Stimulated activated CD4-positive, alpha-beta T cell treated with anti-CD3 and anti-CD28 coated beads, Interleukin-2, amount 100 ng/mL, for 48 hours (primary cell): ENCODE results near the gene DIAPH2.

Experiments used
- DNase-seq, 2 donors: peaks; one replicate each; pipeline ENCODE4 v3.0.0-alpha.2; 2020

Gene DIAPH2

DNA sequence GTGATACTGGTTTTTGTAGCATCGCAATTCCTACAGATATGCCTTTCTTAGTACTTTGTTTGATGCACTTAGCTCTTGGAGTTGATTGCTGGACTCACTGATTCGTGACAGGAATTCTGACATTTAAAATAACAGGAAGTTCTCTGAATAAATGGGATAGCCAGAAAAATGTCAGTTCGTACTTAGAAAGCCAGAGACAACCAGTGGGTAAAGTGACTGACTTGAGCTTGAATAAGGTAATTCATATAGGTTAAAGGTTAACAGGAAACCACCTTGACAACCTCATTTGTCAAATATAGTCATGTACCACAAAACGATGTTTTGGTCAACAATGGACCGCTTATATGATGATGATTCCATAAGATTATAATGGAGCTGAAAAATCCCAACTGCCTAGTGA is 380.4 kb downstream of the DIAPH2 start:
- DNase-seq: no peak

DNA sequence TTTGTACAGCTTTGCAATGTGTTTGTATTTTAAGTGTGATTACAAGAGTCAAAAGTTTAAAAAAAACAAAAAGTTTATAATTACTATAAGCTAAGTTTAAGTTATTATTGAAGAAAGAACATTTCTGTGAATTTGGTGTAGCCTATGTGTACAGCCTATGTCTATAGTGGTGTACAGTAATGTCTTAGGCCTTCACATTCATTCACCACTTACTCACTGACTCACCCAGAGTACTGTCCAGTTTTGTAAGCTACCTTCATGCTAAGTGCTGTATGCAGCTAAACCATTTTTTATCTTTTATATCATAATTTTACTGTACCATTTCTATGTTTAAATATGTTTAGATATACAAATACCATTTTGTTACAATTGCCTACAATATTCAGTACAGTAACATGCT is 381.3 kb downstream of the DIAPH2 start:
- DNase-seq: no peak

DNA sequence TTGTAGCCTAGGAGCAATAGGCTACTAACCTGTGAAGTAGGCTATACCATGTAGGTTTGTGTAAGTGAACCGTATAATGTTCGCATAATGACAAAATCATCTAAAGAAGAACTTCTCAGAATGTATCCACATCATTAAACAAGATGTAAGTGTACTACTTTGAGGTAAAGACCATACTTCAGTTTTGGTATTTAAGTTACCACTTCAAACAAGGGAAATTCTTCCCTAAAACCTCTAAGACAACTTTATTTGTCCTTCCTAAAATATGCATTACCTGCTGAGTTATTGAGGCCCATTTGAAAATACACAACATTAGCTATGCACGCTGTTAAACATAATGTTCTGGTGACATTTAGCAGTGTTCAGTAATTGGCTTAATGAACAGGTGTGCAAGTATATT is 381.7 kb downstream of the DIAPH2 start:
- DNase-seq: no peak

DNA sequence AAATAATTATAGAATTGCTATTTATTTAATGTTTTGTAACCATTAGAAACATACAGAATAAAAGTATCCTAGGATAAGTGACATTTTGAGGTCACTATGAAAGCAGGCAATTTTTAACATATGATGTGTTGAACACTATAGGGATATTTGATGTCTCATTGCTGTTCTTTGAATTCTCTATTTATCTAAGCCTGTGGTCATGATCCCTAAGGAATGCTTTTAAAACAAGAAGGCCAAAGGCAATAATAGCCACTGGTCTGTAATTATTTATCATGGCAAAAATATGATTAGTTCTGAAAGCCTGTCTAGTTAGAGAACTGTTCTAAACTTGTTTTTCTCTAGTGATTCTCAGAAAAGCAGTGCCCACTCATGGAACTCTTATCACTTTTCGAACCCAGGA is 385.7 kb downstream of the DIAPH2 start:
- no peak for DNase-seq

DNA sequence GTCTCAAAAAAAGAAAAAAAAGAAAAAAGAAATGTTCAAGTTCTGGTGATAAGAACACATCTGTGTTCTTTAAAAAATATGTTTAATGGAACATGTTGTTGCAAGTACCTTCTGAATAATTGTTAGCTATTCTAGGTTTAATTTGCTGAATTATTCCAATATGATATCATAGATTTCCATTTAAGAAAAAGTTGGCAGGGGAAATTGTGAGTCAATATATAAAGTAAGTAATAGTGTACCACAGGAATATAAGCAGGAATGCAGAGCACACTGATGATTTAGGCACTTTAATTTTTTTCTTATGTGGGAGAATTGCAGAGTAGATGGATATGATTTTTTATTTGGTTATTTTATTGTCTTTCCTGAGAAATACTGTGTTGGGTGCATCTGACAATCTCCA is 389.8 kb downstream of the DIAPH2 start:
- DNase-seq: no peak

DNA sequence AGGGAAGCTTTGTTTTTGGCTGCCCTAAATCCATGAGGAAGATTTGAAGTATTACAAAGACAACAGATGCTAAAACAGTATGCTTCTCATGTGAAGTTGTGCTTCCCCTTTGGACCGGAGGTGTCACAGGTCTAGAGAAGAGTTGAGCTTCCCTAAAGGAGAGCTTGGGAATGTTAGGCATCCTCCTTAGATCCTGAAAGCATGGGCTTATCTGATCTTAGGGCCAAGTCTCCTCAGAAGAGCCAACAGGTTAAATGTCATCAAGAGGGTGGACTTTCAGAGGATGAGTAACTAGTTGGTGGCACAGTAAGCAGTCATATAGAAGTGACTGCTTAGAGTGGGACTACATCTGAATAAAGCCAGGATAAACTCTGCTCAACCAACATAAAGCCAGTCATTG is 404.5 kb downstream of the DIAPH2 start:
- no peak for DNase-seq

DNA sequence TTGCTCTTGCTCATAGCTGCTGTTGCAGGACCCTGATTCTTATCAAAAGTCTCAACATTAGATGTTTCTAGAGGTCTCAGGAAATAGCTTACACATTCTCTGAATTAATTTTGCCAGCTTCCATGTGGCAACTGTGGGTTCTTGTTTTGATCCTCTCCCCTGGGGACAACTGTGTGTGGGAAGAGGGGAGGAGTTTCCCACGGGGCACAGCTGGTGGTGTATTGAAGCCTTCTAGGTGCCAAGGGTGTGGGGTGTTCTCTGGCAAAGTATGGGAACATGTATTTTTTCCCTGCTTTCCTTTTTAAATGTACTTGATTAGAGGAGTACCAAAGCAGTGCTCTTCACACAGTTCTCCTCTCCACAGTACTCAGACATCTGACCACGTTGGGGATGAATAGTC is 411.7 kb downstream of the DIAPH2 start:
- no peak for DNase-seq

DNA sequence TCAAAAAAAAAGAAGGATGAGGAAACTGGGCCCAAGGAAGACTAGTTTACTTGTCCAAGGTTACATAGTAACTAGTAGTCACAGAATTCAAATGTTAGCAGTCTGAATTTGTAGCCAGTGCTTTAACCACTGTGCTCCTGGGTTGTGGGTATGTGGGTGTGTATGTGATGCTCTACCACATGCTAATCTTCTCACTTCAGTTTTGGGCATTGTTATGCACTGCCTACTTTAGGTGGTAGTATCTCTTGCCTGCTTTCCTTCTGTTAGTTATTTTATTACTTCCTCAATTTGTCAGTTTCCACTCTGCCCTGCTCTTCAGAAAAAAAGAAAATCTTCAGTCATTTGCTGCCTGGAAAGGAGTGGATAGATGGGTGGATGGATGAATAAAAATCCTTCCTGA is 418.3 kb downstream of the DIAPH2 start:
- no peak for DNase-seq

DNA sequence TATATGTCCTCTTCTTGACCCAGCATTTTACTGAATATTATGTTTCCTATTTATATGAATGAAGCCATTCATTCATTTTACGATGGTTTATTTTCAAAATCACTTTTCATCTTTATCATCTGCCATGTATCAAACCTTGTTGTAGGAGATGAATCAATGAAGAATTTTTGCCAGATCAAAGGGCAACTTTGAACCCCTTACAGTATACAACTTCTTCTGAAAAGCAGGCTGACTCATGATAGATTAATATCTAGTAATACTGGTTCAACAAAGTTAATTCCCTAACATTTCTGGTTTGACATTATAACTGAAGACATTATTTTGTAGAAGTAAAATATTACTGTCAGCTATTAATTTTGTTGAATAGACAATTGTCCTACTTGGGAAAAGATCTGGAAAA is 425.1 kb downstream of the DIAPH2 start:
- DNase-seq: no peak

DNA sequence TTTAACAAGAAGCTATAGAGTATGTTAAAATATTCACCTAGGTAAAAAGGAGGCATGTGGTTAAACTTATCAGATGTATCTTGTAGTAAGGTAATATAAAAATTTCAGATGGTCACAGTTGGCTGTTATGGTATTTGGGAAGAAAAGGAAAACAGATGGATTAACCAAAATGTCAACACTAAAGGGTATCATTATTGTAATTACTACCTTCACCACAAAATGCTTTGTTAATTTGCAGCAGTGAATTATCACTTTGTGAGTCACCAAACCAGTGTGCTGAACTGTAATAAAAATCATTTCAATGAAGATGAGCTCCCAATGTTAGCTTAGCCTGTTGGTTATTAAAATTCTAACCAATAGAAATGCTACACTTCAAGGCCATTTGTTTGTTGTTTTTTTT is 432.9 kb downstream of the DIAPH2 start:
- no peak for DNase-seq

DNA sequence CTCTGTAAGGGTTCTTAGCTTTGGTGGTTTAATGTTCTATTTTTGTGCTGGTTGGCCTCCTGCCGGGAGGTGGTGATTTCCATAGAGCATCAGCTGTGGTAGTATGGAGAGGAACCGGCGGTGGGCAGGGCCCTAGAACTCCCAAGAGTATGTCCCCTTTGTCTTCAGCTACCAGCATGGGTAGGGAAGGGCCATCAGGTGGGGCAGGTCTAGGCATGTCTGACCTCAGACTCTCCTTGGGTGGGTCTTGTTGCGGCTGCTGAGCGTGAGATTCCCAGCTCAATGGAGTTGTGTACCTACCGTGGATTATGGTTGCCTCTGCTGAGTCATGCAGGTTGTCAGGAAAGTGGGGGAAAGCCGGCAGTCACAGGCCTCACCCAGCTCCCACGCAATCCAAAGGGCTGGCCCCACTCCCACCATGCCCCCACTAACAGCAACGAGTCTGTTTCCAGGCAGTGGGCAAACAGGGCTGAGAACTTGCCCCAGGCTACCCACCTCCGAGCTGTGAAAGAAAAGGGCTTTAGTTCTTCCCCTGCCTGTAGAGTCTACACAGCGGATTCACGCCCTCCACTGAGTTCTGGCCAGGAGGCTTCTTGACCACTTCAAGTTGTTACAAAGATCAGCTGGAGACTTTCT is 434.9 kb downstream of the DIAPH2 start:
- no peak for DNase-seq

DNA sequence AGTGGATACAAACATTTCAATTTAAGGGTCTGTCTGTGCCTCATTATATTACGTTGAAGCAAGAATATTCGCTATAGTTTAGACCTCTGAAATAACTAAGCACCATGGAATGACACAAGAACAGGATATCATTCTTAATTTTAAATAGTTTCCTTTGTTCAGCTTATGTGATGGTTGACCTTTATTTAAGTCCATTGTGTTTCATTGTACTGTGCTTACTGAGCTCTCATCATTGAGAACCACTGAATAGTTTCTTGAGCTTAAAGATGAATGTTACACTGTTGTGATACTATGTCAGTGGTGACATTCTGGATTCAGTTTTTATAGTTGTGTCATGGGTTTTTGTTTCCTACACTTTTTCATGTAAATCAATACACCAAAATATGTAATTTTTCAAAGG is 438.4 kb downstream of the DIAPH2 start:
- DNase-seq: no peak

DNA sequence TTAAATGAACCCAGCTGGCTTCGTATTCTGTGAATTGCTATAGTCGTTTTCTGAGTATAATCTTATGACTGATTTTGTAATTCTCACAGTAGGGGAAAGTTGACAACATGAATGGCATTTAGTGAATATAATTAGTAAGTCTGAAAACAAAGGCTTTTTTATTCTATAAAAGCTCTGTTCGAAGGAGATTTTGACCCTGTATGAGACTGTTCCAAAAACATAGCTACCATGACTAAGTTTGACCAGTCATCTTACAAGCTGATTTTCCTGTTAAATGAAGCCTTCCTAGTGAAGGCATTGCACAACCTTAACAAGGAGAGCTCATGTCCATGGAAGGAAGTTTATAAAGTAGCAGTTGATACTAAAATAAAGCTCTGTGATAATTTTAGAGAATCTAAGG is 441.4 kb downstream of the DIAPH2 start:
- DNase-seq: no peak

DNA sequence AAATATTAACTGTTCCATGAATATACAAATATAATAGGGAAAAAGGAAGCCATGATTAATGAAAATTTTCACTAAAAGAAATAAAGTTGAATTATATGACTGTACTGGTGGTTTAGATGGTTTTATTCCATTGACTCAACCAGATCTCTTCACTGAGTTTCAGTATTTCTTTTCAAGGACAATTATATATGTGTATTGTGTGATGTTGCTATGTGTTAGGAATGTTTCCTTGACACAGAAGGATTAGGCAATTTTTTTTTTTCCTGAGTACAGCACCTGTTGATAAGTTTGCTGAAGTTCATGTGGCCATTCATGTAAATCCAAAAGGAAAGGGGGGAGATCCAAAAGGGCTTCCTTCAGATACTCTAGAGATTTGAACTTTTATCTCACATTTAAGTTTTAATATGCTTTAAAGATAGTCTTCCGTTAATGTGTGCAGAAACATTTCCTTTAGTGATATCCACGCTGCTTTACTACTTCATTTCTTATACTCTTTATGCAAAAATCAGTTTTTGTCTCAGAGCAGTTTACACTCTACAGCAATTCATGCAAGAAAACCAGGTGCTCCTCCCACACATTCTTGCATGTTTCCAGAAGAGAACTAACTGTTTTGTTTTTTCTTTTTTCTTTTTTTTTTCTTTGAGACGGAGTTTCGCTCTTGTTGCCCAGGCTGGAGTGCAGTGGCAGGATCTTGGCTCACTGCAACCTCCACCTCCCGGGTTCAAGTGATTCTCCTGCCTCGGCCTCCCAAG is 448.2 kb downstream of the DIAPH2 start:
- DNase-seq: no peak

DNA sequence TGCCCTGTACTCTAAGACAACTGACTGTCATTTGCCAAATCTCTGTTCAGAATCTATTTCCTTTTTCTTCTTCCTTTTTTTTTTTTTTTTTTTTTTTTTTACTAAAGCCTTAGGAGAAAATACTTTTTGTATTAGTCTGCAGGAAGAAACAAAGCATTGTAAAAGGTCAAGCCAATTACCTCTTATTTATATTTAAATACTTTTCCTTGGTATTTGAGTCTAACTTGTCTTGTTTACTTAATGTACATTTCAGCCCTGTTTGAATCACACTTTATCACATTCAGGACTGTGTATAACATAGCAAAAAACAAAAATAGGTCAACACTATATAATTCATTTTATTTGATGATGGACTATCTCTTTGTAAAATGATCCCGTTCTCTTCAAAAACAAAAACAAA is 461.3 kb downstream of the DIAPH2 start:
- no peak for DNase-seq

DNA sequence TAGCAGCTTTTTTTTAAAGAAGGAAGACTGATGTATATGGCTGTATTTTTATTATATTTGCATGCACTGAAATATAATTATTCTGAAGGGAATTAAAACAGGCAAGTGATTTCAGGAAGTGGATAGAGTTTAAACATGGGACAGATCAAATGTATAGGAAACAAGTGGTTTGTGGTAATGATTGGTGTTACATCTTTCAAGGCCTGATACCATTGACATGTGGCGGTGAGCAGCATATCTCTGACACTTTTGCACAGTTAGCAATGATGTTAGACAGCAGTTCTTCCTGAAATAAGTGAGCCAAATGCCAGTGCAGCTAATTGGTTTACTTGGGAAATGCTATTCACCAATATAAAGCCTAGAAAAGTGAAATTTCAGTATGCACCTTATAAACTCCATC is 471.2 kb downstream of the DIAPH2 start:
- DNase-seq: no peak

DNA sequence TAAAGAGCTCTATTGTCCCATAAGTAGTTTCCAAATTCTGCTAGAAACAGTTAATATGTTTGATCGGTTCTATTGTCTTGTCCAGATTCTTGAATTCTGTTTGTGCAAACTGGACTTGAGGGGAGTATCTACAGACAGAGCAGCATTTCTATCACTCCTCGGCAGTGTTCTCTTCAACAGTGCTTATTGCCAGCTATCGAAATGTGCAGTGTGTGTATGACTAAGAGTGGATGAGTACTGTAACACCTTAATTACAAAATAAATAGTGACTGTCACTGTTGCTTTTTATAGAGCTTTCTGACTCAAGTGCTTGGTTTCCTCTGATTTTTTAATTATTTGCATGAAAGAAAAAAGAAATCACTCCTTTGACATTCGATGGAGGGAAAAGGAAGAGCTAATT is 473.6 kb downstream of the DIAPH2 start:
- DNase-seq: no peak

DNA sequence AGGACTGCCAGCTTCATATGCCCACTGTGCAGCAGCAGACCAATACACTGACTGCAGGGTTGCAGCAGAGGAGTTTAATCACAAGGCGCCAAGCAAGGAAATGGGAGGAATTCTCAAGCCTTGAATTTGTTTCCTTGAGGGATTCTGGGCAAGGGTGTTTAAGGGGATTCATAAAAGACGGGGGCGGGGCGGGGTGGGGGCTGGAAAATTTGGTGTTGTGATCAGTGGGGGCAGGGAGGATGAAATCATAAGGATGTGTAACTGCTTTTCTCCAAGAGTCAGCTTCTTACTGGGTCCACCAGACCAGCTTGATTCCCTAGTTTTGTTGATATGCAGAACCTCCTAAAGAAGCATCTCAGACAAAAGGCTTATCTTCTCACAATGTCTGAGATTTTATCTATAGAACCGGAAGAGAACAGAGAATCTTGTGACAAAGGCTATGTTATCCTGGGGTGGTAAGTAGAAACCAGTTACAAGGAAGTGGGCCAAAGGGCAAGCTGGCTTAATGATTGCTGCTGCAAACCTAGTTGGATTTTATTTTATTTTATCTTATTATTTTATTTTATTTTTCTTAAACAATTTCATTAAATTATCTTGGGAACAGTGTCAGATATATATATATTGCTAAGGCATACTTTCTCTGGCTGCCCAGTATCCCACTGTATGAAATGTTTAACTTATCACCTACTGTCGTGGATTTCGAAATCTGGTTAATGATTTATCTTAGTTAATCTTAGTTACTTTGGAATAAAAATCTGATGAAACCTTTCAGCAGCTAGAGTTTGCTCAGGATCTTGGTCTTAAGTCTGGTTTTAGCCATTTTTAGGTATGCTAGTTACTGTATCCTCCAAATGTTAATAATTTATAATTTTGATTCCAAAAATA is 475.5 kb downstream of the DIAPH2 start:
- no peak for DNase-seq

DNA sequence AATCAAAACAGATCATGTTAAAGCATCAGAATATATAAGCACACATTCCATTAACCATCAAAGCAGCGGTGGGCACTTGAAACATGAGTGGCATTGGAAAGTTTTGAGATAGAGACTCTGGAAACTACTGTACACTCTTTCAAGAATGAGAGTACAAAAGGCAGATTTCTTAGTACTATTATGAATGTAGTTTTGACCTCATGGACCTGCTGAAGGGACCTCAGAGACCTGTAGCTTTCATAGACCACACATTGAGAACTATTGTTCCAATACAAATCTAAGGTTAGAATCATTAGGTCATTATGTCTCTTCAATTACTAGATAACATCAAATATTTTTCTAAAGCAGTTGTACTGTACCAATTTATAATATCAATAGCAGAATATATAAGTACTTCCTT is 482.7 kb downstream of the DIAPH2 start:
- no peak for DNase-seq

DNA sequence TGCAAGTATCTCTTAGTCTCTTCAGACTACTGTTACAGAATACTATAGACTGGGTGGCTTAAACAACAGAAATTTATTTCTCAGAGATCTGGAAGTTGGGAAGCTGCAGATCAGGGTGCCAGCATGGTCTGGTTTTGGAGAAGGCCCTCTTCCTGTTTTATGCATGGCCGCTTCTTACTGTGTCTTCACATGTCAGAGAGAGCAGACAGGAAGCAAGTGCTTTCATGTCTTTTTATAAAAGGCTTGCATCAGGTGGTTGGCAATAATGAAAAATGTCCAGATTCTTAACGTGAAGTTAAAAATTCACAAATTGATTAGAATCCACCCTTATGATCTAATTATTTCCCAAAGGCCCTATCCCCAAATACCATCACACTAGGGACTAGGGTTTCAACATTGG is 484.0 kb downstream of the DIAPH2 start:
- DNase-seq: no peak

DNA sequence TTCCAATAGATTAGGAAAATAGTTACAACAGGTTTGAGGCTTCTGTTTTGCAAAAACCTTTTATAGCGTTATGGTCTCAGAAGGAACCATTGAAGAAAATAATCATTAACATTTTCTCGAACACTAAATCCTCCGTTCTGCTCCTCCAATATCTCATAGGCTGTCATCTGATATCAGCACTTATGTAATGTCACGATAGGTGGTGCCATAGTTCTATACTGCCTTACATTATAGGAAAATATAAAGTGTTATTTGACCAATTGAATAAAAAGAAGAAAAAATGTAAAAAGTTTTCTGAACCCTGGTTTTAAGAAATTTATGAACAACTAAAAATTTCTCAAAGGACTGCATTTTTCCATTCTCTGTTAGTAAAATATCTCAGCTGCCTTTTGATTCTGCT is 490.5 kb downstream of the DIAPH2 start:
- no peak for DNase-seq

DNA sequence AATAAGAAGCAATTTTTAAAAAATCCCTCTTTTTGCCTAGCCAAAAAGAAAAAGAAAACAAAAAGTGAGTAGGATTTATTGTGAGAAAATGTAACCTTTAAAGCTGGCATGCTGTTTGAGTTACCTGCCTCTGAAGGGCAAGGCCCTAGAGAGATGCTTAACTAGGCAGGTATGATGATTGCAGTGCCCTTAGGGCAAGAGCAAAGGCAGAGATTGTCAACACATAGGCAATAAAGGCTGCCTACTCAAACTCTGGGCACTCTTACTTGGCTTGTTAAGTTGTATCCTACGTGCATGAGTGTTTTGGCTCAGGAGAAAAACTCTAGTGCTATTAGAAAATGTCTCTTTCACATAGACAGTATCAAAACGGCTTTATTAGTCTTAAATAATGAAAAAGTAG is 505.0 kb downstream of the DIAPH2 start:
- DNase-seq: no peak

DNA sequence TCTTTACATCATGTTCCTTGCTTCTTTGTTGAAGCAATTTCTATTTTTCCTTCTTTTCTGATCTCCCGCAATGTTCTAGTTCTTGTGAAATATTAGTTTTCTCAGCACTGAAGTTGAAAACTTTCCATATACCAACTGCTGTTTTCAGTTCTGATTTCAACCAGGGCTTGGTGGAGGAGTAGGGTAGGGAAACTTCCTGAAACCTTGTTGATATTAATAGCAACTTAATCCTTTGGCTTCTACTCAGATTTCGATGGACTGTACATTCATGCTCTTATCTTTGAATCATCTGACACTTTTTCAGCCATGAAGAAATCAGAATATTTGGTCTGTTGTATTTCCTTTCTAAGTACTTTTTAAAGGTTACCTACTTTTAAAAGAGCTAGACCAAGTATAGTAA is 514.9 kb downstream of the DIAPH2 start:
- no peak for DNase-seq

DNA sequence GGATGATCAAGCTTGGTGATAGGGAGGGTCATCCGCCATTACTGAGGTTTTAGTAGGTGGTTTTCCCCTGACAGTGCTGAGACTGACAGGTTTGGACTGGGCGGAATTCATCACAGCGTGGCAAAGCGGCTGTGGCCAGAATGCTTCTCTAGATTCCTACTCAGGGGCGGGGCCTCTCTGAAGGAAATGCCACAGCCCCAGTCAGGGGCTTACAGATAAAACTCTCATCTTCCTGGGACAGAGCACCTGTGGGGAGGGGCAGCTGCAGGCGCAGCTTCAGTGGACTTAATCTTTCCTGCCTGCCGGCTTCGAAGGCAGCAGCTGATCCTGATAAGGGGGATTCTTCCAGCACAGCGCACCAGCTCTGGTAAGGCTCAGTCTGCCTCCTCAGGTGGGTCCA is 515.8 kb downstream of the DIAPH2 start:
- DNase-seq: no peak
